ENCODE results near the gene GSTA5. TPM values are rescaled to one million over a fixed set of nuclear protein-coding genes. Genes with fewer than 3 reads are reported as not detected.

The GSTA5 gene
- not detected in 2 replicates for total RNA-seq (2021; fragmentation: NEBNext Ultra II Directional; extraction: Animal tissue kit (Norgen Biotek cat#: 25700))
- not detected in 2 replicates for polyA plus RNA-seq (2011; rRNA removed)
- not detected for polyA plus RNA-seq (2011; cell fraction: cytosol; rRNA removed)
- polyA plus RNA-seq (2011; cell fraction: nucleus; rRNA removed) = not detected
- polyA plus RNA-seq (2012, experiment 1 of 2) = not detected in 4 replicates
- not detected for polyA plus RNA-seq (2012, experiment 2 of 2)
- polyA plus RNA-seq (2013, experiment 1 of 2) = not detected
- not detected for polyA plus RNA-seq (2013, experiment 2 of 2)
- not detected in 2 replicates for polyA minus RNA-seq (2011; rRNA and poly(A)+ RNA removed)
- not detected for polyA minus RNA-seq (2011; cell fraction: cytosol; rRNA and poly(A)+ RNA removed)
- not detected for polyA minus RNA-seq (2011; cell fraction: nucleus; rRNA and poly(A)+ RNA removed)
- long read RNA-seq, experiment 1 = 0 reads
- long read RNA-seq, experiment 2 = 0 reads

DNA sequence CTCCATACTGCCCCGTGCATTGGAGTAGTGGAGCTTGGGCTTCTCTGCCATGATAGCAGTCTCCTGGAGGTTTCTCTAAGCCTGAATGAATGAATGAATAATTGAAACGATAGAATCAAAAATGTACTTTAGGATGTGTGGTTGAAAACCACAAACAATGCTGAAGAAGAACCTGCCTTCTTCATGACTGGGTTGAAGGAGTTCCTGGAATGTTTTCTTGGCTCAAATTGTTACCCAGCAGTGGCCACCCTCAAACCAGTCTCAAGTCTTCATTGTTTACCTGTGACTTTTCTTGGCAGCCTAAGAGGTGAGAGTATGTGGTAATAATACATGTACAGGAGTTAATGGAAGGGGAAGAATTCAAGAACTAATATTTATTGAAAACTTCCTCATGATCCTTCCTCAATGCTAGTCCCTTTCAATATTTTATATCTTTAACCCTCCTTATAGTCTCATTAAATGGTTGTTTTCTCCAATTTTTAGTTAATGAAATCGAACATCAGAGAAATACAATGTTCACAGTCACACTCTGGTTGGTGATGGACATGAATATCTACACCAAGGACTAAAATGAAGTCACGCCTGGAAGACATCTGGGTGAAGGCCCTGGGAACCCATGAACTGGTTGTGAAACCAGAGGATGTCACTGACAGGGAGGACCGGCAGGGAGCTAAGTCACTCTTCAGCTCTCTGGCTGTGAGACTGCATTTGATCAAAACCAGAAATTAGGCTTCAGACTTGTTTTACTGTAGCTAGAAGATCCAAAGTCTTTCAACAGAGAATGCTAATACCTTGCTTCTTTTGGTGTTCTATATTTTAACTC lies at the start of gene GSTA5:
TSS of gene GSTA5 (minus strand) at position 51 of the 823 bp plus-strand sequence.
- H2AFZ ChIP-seq (ENCODE audit: low read length) = no peak within 1 kb of the TSS
- POLR2A ChIA-PET (ENCODE audit: partially characterized antibody) = no interaction called here
- H3K4me2 ChIP-seq (ENCODE audit: insufficient read depth in 1 of 2, low read depth in 2 of 2, low read length in 2 of 2) = no peak within 1 kb of the TSS
- H2BK12ac ChIP-seq (ENCODE audit: low read depth, low read length) = no peak within 1 kb of the TSS
- no peak within 1 kb of the TSS for H2BK15ac ChIP-seq (ENCODE audit: low read length)
- no peaks in the 10 kb centered on the region for H3K79me2 ChIP-seq (ENCODE audit: control insufficient read depth in 1 of 2, insufficient read depth in 2 of 2, low read length in 2 of 2)
- no peaks in the 10 kb centered on the region for H4K20me1 ChIP-seq (replicated peaks in 1 of 2; ENCODE audit: control insufficient read depth in 1 of 2, insufficient read depth in 2 of 2, low read length in 2 of 2)
- no peak within 1 kb of the TSS for H3K56ac ChIP-seq (replicated peaks; ENCODE audit: insufficient read length, low read depth, low read length)
- H2BK20ac ChIP-seq (ENCODE audit: low read length) = 0 out of 2 replicates have a peak within 1 kb of the TSS, but pooled peaks have one; percentile 6
- H3K4me1 ChIP-seq (replicated peaks in 1 of 4; ENCODE audit: control insufficient read depth in 3 of 4, insufficient read depth in 4 of 4, low read length in 3 of 4) = no peaks in the 10 kb centered on the region
- no peaks in the 10 kb centered on the region for H3K36me3 ChIP-seq (ENCODE audit: control insufficient read depth in 2 of 4, insufficient read depth in 4 of 4, low read length in 3 of 4)
- no peak within 1 kb of the TSS for H3K9ac ChIP-seq (replicated peaks in 1 of 4; ENCODE audit: extremely low read depth in 1 of 4, low read depth in 3 of 4, low read length in 3 of 4)
- H3K27ac ChIP-seq (ENCODE audit: low read depth, low read length) = no peak within 1 kb of the TSS
- no peak within 1 kb of the TSS for H4K91ac ChIP-seq (replicated peaks; ENCODE audit: insufficient read length, low read length)
- FAIRE-seq = no peak
- H3K14ac ChIP-seq (ENCODE audit: insufficient read length) = no peak within 1 kb of the TSS
- WGBS, 2 experiments (ENCODE audit: extremely low coverage in 1 of 2, insufficient coverage in 1 of 2, insufficient read length in 1 of 2, insufficient replicate concordance in 2 of 2, low coverage in 1 of 2, low lambda C conversion rate in 2 of 2, missing lambda C conversion rate in 1 of 2) = 86% methylated on average over 5 of the region's 5 CpGs; no CpG with 5 or more reads in 1 of the 2 experiments
- no peak within 1 kb of the TSS for H2BK120ac ChIP-seq (replicated peaks; ENCODE audit: low read depth, low read length)
- CTCF ChIA-PET (ENCODE audit: partially characterized antibody) = interaction anchor here (0.5 to 1.4 kb wide), 3 partner anchors 25 to 152 kb away, joined by 3 to 4 read pairs (median 3); no protein-coding TSS in a partner anchor
- no peak within 1 kb of the TSS for H4K8ac ChIP-seq (ENCODE audit: extremely low read depth, insufficient read depth, low read length)
- H3K23me2 ChIP-seq (ENCODE audit: low read depth, low read length) = 0 out of 2 replicates have a peak, but pooled peaks cover 2% of the 10 kb centered on the region
- H3K9me3 ChIP-seq (ENCODE audit: insufficient read depth in 2 of 2, low read depth in 1 of 2, low read length in 1 of 2) = no peaks in the 10 kb centered on the region
- no peak within 1 kb of the TSS for H2AK5ac ChIP-seq (ENCODE audit: low read depth, low read length)
- no peak for DNase-seq (ENCODE audit: low read depth in 1 of 2, low spot score in 2 of 2)
- 0 out of 7 replicates have a peak, but pooled peaks cover 0 to 2% (median 0%) of the 10 kb centered on the region in 4 experiments for H3K27me3 ChIP-seq (replicated peaks in 1 of 4; ENCODE audit: control insufficient read depth in 3 of 4, extremely low read depth in 1 of 4, insufficient read depth in 3 of 4, low read length in 3 of 4)
- no peak within 1 kb of the TSS for H3K23ac ChIP-seq (ENCODE audit: insufficient read length)
- no peak within 1 kb of the TSS for H2BK5ac ChIP-seq (ENCODE audit: low read depth, low read length)
- no peaks in the 10 kb centered on the region for H3K79me1 ChIP-seq (ENCODE audit: low read depth, low read length)
- no peak within 1 kb of the TSS for H4K5ac ChIP-seq (ENCODE audit: insufficient read length, low read depth, low read length)
- H3K4ac ChIP-seq (replicated peaks; ENCODE audit: insufficient read length, low read depth, low read length) = no peak within 1 kb of the TSS
- H3K18ac ChIP-seq (ENCODE audit: extremely low read depth, low read length) = no peak within 1 kb of the TSS
- no peak within 1 kb of the TSS for H3K4me3 ChIP-seq (ENCODE audit: extremely low read depth in 1 of 4, insufficient read depth in 2 of 4, low read depth in 3 of 4, low read length in 4 of 4)
- TF ChIP-seq SP4 (IDR thresholded peaks at IDR 0.05; ENCODE audit: low read length) (no peak), RBBP5 (IDR thresholded peaks at IDR 0.05; ENCODE audit: borderline replicate concordance, low read depth, low read length) (no peak)
